GM18907 (cell line): Measurements from ENCODE around the gene IZUMO1.

Experiments used
- ATAC-seq: cut with Tn5 transposase; IDR thresholded peaks from one replicate; pipeline ENCODE4 v1.9.1; 2021; ENCODE audit warnings: mild to moderate bottlenecking, moderate library complexity; ENCODE audit not compliant: unreplicated experiment

Gene IZUMO1

GRCh38 chr19:48757741-48758144 lies 11.0 kb upstream of the IZUMO1 start:
- ATAC-seq, result no peak

GRCh38 chr19:48757089-48757675 lies 10.5 kb upstream of the IZUMO1 start:
- ATAC-seq, result no peak

- no peak for ATAC-seq
Observed at GRCh38 chr19:48756686-48757085, 10.0 kb upstream of the IZUMO1 start.

- ATAC-seq, result no peak
Observed at GRCh38 chr19:48756212-48756611, 9.5 kb upstream of the IZUMO1 start.

GRCh38 chr19:48755787-48756186 lies 9.1 kb upstream of the IZUMO1 start:
- ATAC-seq, result no peak

- ATAC-seq, result no peak
Observed at GRCh38 chr19:48755084-48755641, 8.5 kb upstream of the IZUMO1 start, which contains the start of gene FGF21. FGF21 (plus strand) TSS chr19:48755524; CDS start chr19:48756237, 713 bp downstream.

- ATAC-seq, result no peak
Observed at GRCh38 chr19:48752496-48753365, 6.0 kb upstream of the IZUMO1 start, which contains the start of gene FUT1. FUT1 (minus strand) TSS chr19:48752641; CDS start chr19:48751281, 1,360 bp downstream.

- ATAC-seq, result no peak
Observed at GRCh38 chr19:48751845-48752495, 5.3 kb upstream of the IZUMO1 start.

GRCh38 chr19:48750771-48751504 lies 4.2 kb upstream of the IZUMO1 start:
- no peak for ATAC-seq

GRCh38 chr19:48750351-48750750 lies 3.6 kb upstream of the IZUMO1 start:
- ATAC-seq, result no peak

- no peak for ATAC-seq
Observed at GRCh38 chr19:48749571-48750198, 3.0 kb upstream of the IZUMO1 start.

GRCh38 chr19:48746110-48746509 lies 599 bp downstream of the IZUMO1 start:
- no peak for ATAC-seq

GRCh38 chr19:48745208-48745995 lies 1.3 kb downstream of the IZUMO1 start:
- ATAC-seq, result no peak

- ATAC-seq, result no peak
Observed at GRCh38 chr19:48742096-48742495, 4.6 kb downstream of the IZUMO1 start.

GRCh38 chr19:48741129-48741999 lies 5.3 kb downstream of the IZUMO1 start:
- no peak for ATAC-seq

- no peak for ATAC-seq
Observed at GRCh38 chr19:48740164-48740972, 6.3 kb downstream of the IZUMO1 start, which contains the start of gene RASIP1. RASIP1 (minus strand) TSS chr19:48740610; CDS start chr19:48740282, 328 bp downstream.

GRCh38 chr19:48739404-48740163 lies 7.1 kb downstream of the IZUMO1 start:
- no peak for ATAC-seq
